ENCODE measurements around the gene BHLHE23.

- no peak for TF ChIP-seq POLR2AphosphoS5 (IDR thresholded peaks at IDR 0.05)
- TF ChIP-seq, protein P1, sequence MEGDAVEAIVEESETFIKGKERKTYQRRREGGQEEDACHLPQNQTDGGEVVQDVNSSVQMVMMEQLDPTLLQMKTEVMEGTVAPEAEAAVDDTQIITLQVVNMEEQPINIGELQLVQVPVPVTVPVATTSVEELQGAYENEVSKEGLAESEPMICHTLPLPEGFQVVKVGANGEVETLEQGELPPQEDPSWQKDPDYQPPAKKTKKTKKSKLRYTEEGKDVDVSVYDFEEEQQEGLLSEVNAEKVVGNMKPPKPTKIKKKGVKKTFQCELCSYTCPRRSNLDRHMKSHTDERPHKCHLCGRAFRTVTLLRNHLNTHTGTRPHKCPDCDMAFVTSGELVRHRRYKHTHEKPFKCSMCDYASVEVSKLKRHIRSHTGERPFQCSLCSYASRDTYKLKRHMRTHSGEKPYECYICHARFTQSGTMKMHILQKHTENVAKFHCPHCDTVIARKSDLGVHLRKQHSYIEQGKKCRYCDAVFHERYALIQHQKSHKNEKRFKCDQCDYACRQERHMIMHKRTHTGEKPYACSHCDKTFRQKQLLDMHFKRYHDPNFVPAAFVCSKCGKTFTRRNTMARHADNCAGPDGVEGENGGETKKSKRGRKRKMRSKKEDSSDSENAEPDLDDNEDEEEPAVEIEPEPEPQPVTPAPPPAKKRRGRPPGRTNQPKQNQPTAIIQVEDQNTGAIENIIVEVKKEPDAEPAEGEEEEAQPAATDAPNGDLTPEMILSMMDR (IDR thresholded peaks at IDR 0.05): no peak
- no peak for TF ChIP-seq POLR2A (IDR thresholded peaks at IDR 0.05)
- TF ChIP-seq EP300 (IDR thresholded peaks at IDR 0.05): no peak
These were observed 6.7 kb downstream of the BHLHE23 start for GRCh38 chr20:63000036-63000435.

Data from suprapubic skin (tissue), 4 donors.